ENCODE measurements around the gene CYTH4. TPM values are rescaled to one million over a fixed set of nuclear protein-coding genes. Genes with fewer than 3 reads are reported as not detected.
"Not testable (repeated sequence)": the region's sequence is repeated elsewhere in the genome, so short reads cannot be mapped to it uniquely, and the experiment has no call there.

The CYTH4 gene
- 1 to 10 TPM; 2.4 to 4.9 (median 3.8) TPM for polyA plus RNA-seq (ENCODE audit: insufficient read length in 4 of 4)

- DNase-seq (ENCODE audit: low read depth in 4 of 4, low spot score in 2 of 4), result no peak
These were observed at the start of gene CYTH4 for GRCh38 chr22:37282385-37282677. Gene CYTH4 (plus strand): TSS chr22:37282508. CDS start chr22:37282570, 62 bp downstream.

- DNase-seq (ENCODE audit: low read depth in 4 of 4, low spot score in 2 of 4), result not testable (repeated sequence)
These were observed 48.9 kb upstream of the CYTH4 start for GRCh38 chr22:37233371-37233750.

- no peak for DNase-seq (ENCODE audit: low read depth in 4 of 4, low spot score in 2 of 4)
These were observed 48.3 kb upstream of the CYTH4 start for GRCh38 chr22:37233751-37234631.

- no peak for DNase-seq (ENCODE audit: low read depth in 4 of 4, low spot score in 2 of 4)
These were observed 47.3 kb upstream of the CYTH4 start for GRCh38 chr22:37234736-37235711.

- DNase-seq (ENCODE audit: low read depth in 4 of 4, low spot score in 2 of 4), result no peak
These were observed 46.3 kb upstream of the CYTH4 start for GRCh38 chr22:37235897-37236607.

- DNase-seq (ENCODE audit: low read depth in 4 of 4, low spot score in 2 of 4), result no peak
These were observed 44.7 kb upstream of the CYTH4 start for GRCh38 chr22:37237371-37238268.

- no peak for DNase-seq (ENCODE audit: low read depth in 4 of 4, low spot score in 2 of 4)
These were observed 42.7 kb upstream of the CYTH4 start for GRCh38 chr22:37239336-37240239.

- DNase-seq (ENCODE audit: low read depth in 4 of 4, low spot score in 2 of 4), result no peak
These were observed 41.9 kb upstream of the CYTH4 start for GRCh38 chr22:37240240-37240940.

GRCh38 chr22:37240941-37241320 lies 41.4 kb upstream of the CYTH4 start:
- DNase-seq (ENCODE audit: low read depth in 4 of 4, low spot score in 2 of 4), result no peak

GRCh38 chr22:37241351-37242142 lies 40.8 kb upstream of the CYTH4 start:
- no peak for DNase-seq (ENCODE audit: low read depth in 4 of 4, low spot score in 2 of 4)

- DNase-seq (ENCODE audit: low read depth in 4 of 4, low spot score in 2 of 4), result no peak
These were observed 39.9 kb upstream of the CYTH4 start for GRCh38 chr22:37242395-37242918.

GRCh38 chr22:37243402-37244113 lies 38.8 kb upstream of the CYTH4 start:
- no peak for DNase-seq (ENCODE audit: low read depth in 4 of 4, low spot score in 2 of 4)

GRCh38 chr22:37244114-37244921 lies 38.0 kb upstream of the CYTH4 start, which contains the start of gene RAC2:
Gene RAC2 (minus strand): TSS chr22:37244269. CDS start chr22:37244148, 121 bp downstream.
- peak in 1 of 4 donors; percentile 39 for DNase-seq (ENCODE audit: low read depth in 4 of 4, low spot score in 2 of 4)

GRCh38 chr22:37244922-37245722 lies 37.2 kb upstream of the CYTH4 start:
- DNase-seq (ENCODE audit: low read depth in 4 of 4, low spot score in 2 of 4), result no peak

- DNase-seq (ENCODE audit: low read depth in 4 of 4, low spot score in 2 of 4), result no peak
These were observed 36.6 kb upstream of the CYTH4 start for GRCh38 chr22:37245740-37246139.

Measured in left renal cortex interstitium (tissue), 4 donors.